AG10803 (cell line): ENCODE measurements around the gene MRPS35.

Experiments used
- DNase-seq: peaks from one replicate; pipeline ENCODE4 v3.0.0; 2010; ENCODE audit warnings: low read depth
- H3K4me3 ChIP-seq: 2 replicates; pipeline ENCODE4 v1.5.1; 2011; ENCODE audit warnings: mild to moderate bottlenecking, low read length, control low read depth
- TF ChIP-seq, protein P1 (sequence below): conservative IDR thresholded peaks from 2 replicates; pipeline ENCODE4 v1.5.1; 2011; ENCODE audit warnings: mild to moderate bottlenecking, low read length, control low read depth, inconsistent platforms

The MRPS35 gene

GRCh38 chr12:27674989-27675388, 35.6 kb upstream of the MRPS35 start:
- DNase-seq = no peak
- TF ChIP-seq, protein P1, sequence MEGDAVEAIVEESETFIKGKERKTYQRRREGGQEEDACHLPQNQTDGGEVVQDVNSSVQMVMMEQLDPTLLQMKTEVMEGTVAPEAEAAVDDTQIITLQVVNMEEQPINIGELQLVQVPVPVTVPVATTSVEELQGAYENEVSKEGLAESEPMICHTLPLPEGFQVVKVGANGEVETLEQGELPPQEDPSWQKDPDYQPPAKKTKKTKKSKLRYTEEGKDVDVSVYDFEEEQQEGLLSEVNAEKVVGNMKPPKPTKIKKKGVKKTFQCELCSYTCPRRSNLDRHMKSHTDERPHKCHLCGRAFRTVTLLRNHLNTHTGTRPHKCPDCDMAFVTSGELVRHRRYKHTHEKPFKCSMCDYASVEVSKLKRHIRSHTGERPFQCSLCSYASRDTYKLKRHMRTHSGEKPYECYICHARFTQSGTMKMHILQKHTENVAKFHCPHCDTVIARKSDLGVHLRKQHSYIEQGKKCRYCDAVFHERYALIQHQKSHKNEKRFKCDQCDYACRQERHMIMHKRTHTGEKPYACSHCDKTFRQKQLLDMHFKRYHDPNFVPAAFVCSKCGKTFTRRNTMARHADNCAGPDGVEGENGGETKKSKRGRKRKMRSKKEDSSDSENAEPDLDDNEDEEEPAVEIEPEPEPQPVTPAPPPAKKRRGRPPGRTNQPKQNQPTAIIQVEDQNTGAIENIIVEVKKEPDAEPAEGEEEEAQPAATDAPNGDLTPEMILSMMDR = no peak
- H3K4me3 ChIP-seq = no peak overlapping the region

- H3K4me3 ChIP-seq = no peak overlapping the region
- TF ChIP-seq, protein P1 = no peak
- no peak for DNase-seq
Observed at GRCh38 chr12:27680619-27681018, 30.0 kb upstream of the MRPS35 start.

GRCh38 chr12:27682534-27682933, 28.1 kb upstream of the MRPS35 start:
- H3K4me3 ChIP-seq = no peak overlapping the region
- TF ChIP-seq, protein P1 = no peak
- DNase-seq = peak; percentile 16

GRCh38 chr12:27685274-27685673, 25.4 kb upstream of the MRPS35 start:
- TF ChIP-seq, protein P1 = no peak
- no peak overlapping the region for H3K4me3 ChIP-seq
- no peak for DNase-seq

DNA sequence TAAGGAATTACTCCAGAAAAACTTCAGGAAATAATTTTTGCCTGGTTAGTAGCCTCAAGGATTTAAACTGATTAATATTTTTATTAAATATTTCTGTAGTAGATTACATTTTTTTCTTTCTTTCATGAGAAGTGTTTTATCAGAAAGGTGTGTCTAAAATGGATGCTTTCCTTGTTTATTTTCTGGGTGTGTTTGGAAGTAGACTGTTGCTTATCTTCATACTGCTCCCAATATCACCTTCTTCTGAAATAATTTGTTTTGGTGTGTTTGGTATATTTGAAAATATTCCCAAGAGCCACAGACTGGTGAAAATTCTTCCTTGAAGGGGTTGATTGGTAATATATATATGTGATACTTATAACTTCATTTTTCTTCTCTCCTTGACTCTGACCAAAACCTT, 24.5 kb upstream of the MRPS35 start:
- TF ChIP-seq, protein P1 = no peak
- H3K4me3 ChIP-seq = no peak overlapping the region
- DNase-seq = no peak

DNA sequence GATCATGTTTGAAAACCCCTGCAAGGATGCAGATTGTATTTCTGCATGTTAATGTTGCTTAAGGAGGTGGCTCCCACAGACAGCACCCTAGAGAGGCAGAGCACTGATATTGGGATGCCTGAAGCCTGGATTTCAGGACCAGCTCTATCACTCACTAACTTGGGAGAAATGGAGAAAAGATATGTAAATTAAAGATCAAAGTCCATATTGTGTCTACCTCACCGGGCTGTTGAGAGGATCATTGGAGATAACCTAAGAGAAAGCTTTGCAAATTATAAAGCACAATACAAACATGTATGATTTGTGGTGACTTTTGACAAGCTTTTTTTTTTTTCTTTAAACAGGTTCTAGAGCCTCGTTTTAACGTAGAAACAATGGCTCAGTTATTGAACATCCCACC, 22.0 kb upstream of the MRPS35 start:
- no peak for DNase-seq

GRCh38 chr12:27689558-27690180, 21.0 kb upstream of the MRPS35 start:
- no peak for DNase-seq

More for the DNA sequence above, 22.0 kb upstream of the MRPS35 start:
- H3K4me3 ChIP-seq = no peak overlapping the region
- TF ChIP-seq, protein P1 = no peak

More at GRCh38 chr12:27689558-27690180, 21.0 kb upstream of the MRPS35 start:
- H3K4me3 ChIP-seq = no peak overlapping the region
- TF ChIP-seq, protein P1 = no peak
